T-helper 2 cell (primary cell): ENCODE measurements around the gene ALDH6A1.
A peak's percentile ranks its signal among the peaks of the same experiment; 100 is the strongest.

Source experiments
- DNase-seq, 5 experiments: peaks; one replicate each; pipeline versions ENCODE4 v3.0.0 to v3.0.0-alpha.2; 2012 to 2022

Gene ALDH6A1

GRCh38 chr14:74048281-74048680, 36.0 kb downstream of the ALDH6A1 start:
- no peak for DNase-seq

- no peak for DNase-seq
Observed at GRCh38 chr14:74045522-74045921, 38.7 kb downstream of the ALDH6A1 start.

GRCh38 chr14:74042296-74042695, 42.0 kb downstream of the ALDH6A1 start:
- DNase-seq = no peak

- peak in 2 of 5 experiments; percentile 21 to 60 for DNase-seq
Observed at GRCh38 chr14:74038020-74038859, 46.0 kb downstream of the ALDH6A1 start.

- DNase-seq = no peak
Observed at GRCh38 chr14:74035556-74035955, 48.7 kb downstream of the ALDH6A1 start.

GRCh38 chr14:74034572-74034971, 49.7 kb downstream of the ALDH6A1 start:
- no peak for DNase-seq

- DNase-seq = no peak
Observed at GRCh38 chr14:74029136-74029535, 55.1 kb downstream of the ALDH6A1 start.

GRCh38 chr14:74022346-74022745, 61.9 kb downstream of the ALDH6A1 start:
- DNase-seq = no peak

GRCh38 chr14:74019408-74020137, 64.7 kb downstream of the ALDH6A1 start:
- DNase-seq = no peak

GRCh38 chr14:74018586-74019407, 65.5 kb downstream of the ALDH6A1 start, which contains the start of the genes BBOF1 and ENTPD5:
Gene BBOF1 (plus strand): TSS chr14:74019349. CDS start chr14:74019479, 130 bp downstream.
Gene ENTPD5 (minus strand): TSS chr14:74019288. CDS start chr14:73988102, 31,186 bp downstream.
- peak; percentile 72 to 93 (median 84) for DNase-seq

GRCh38 chr14:74018174-74018585, 66.1 kb downstream of the ALDH6A1 start:
- DNase-seq = peak in 2 of 5 experiments; percentile 9 to 47

GRCh38 chr14:74015963-74016362, 68.3 kb downstream of the ALDH6A1 start:
- no peak for DNase-seq

GRCh38 chr14:74015176-74015575, 69.1 kb downstream of the ALDH6A1 start:
- no peak for DNase-seq

GRCh38 chr14:74014299-74014698, 70.0 kb downstream of the ALDH6A1 start:
- DNase-seq = no peak

- no peak for DNase-seq
Observed at GRCh38 chr14:74008843-74009499, 75.3 kb downstream of the ALDH6A1 start.
